ENCODE data around the gene TRMT61A. TPM values are rescaled to one million over a fixed set of nuclear protein-coding genes. Genes with fewer than 3 reads are reported as not detected.

TRMT61A gene
- total RNA-seq (10 to 100 TPM in 4 of 5 donors, 1 to 10 TPM in 1; 5.5 to 39.7 (median 18.5) TPM), polyA plus RNA-seq (10 to 100 TPM in 2 of 3 donors, 1 to 10 TPM in 1; 9.0 to 16.9 (median 14.8) TPM)
- long read RNA-seq, donor 1, partial matches to known transcripts: 0 of 2 reads
- long read RNA-seq, donor 1, other reads (novel, unspliced or antisense): 0 of 2 reads
- long read RNA-seq, donor 2, partial matches to known transcripts: 0 of 4 reads
- long read RNA-seq, donor 2, other reads (novel, unspliced or antisense): 0 of 4 reads
- long read RNA-seq, donor 3: 0 reads
- long read RNA-seq, donor 4: 0 reads
- long read RNA-seq, donor 5, partial matches to known transcripts: 0 of 1 reads
- long read RNA-seq, donor 5, other reads (novel, unspliced or antisense): 0 of 1 reads
- long read RNA-seq, donor 6, transcript TRMT61A-202 (4 exons, 3,229 nt): major isoform, 8 of 8 reads
- long read RNA-seq, donor 6, partial matches to known transcripts: 0 of 8 reads
- long read RNA-seq, donor 6, other reads (novel, unspliced or antisense): 0 of 8 reads
- long read RNA-seq, donor 7, partial matches to known transcripts: 0 of 3 reads
- long read RNA-seq, donor 7, other reads (novel, unspliced or antisense): 0 of 3 reads
- long read RNA-seq, donor 8, transcript TRMT61A-202 (4 exons, 3,229 nt): major isoform, 5 of 5 reads
- long read RNA-seq, donor 8, partial matches to known transcripts: 0 of 5 reads
- long read RNA-seq, donor 8, other reads (novel, unspliced or antisense): 0 of 5 reads
- long read RNA-seq, donor 9, partial matches to known transcripts: 0 of 3 reads
- long read RNA-seq, donor 9, other reads (novel, unspliced or antisense): 0 of 3 reads
- long read RNA-seq, donor 10, partial matches to known transcripts: 0 of 2 reads
- long read RNA-seq, donor 10, other reads (novel, unspliced or antisense): 0 of 2 reads

- Histone ChIP-seq H3K4me3 (peak within 1 kb of the TSS; percentile 66 to 100 (median 94)), H3K9me3 (no peaks in the 10 kb centered on the region), H3K27me3 (no peaks in the 10 kb centered on the region), H3K4me1 (peaks cover 54 to 95% (median 79%) of the 10 kb centered on the region in 4 donors), H3K36me3 (peaks cover 0 to 37% (median 27%) of the 10 kb centered on the region in 4 donors), H3K27ac (peak within 1 kb of the TSS; percentile 87 to 95 (median 93))
- peak; percentile 92 to 97 for DNase-seq
- intact Hi-C loops (cut with DNase I; ENCODE audit: low total_unique reads): no loop called here
- 2 to 4% (median 3%) methylated on average over 42 to 67 of the region's 70 CpGs for WGBS, 5 donors
- TF ChIP-seq, protein P1, sequence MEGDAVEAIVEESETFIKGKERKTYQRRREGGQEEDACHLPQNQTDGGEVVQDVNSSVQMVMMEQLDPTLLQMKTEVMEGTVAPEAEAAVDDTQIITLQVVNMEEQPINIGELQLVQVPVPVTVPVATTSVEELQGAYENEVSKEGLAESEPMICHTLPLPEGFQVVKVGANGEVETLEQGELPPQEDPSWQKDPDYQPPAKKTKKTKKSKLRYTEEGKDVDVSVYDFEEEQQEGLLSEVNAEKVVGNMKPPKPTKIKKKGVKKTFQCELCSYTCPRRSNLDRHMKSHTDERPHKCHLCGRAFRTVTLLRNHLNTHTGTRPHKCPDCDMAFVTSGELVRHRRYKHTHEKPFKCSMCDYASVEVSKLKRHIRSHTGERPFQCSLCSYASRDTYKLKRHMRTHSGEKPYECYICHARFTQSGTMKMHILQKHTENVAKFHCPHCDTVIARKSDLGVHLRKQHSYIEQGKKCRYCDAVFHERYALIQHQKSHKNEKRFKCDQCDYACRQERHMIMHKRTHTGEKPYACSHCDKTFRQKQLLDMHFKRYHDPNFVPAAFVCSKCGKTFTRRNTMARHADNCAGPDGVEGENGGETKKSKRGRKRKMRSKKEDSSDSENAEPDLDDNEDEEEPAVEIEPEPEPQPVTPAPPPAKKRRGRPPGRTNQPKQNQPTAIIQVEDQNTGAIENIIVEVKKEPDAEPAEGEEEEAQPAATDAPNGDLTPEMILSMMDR (IDR thresholded peaks at IDR 0.05): no peak
- no peak for TF ChIP-seq POLR2A (IDR thresholded peaks at IDR 0.05)
- peak; percentile 35 for TF ChIP-seq EP300 (IDR thresholded peaks at IDR 0.05)
- TF ChIP-seq POLR2AphosphoS5 (IDR thresholded peaks at IDR 0.05): peak; percentile 70 to 85 (median 82)
These were observed at the start of gene TRMT61A for GRCh38 chr14:103528587-103529382. Gene TRMT61A, plus strand, starts transcription at chr14:103529196. Its CDS starts 783 bp downstream, at chr14:103529979.

DNA sequence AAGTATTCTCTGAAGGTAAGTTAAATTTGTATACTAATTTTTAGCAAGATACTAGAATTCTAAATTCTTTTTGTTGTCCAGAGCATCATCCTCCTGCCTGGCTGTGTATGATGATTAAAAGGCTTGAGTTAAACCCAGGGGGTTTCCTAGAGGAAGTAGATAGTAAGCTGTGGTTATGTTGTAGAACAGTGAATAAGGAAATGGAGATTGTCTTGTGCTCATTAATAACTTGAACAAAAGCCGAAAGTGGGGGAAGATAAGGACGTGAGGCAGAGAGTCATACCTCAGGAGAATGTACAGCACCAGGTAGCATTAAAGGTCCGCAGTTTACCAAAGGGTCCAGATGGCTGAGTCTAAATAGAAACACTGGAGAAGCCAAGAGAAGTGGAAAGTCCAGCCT, 48.4 kb upstream of the TRMT61A start:
- intact Hi-C loops (cut with DNase I; ENCODE audit: low total_unique reads): no loop called here
- DNase-seq: peak in 1 of 2 donors; percentile 15
- H3K27ac ChIP-seq: peak overlapping the region in 1 of 5 donors; percentile 15
- H3K4me1 ChIP-seq: peaks cover 0 to 47% (median 16%) of the 10 kb centered on the region in 4 donors
- H3K36me3 ChIP-seq: peaks cover 24 to 95% (median 90%) of the 10 kb centered on the region in 4 donors
- H3K9me3 ChIP-seq: no peaks in the 10 kb centered on the region
- H3K4me3 ChIP-seq: no peak overlapping the region
- TF ChIP-seq, protein P1 (IDR thresholded peaks at IDR 0.05): peak in 1 of 7 experiments; percentile 6
- TF ChIP-seq EP300 (IDR thresholded peaks at IDR 0.05) (no peak), POLR2A (IDR thresholded peaks at IDR 0.05) (no peak), POLR2AphosphoS5 (IDR thresholded peaks at IDR 0.05) (no peak)
- WGBS, 5 donors: 28 to 54% (median 41%) methylated on average over 3 of the region's 3 CpGs
- no peaks in the 10 kb centered on the region for H3K27me3 ChIP-seq

DNA sequence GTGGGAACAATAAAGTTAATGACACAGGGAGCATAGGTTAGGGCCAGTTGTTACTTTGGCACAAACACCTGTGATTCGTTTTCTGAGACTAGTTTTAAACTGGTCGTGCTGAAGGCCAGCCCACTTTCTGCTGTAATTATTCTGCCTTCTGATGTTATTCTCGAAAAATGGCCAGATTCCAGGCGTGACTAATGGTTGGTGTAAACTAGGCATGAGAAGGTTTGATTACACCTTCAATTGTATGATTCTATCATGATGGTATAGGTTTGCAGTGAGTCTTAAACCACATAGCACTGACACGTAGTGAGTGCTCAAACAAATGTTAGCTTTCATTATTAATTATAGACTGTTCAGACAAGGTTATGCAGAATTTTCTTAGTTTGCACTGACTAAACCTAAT, 45.4 kb upstream of the TRMT61A start:
- Histone ChIP-seq H3K36me3 (peaks cover 17 to 92% (median 85%) of the 10 kb centered on the region in 4 donors), H3K27me3 (no peaks in the 10 kb centered on the region), H3K27ac (peak overlapping the region in 3 of 5 donors; percentile 4 to 32 (median 25)), H3K4me3 (no peak overlapping the region), H3K9me3 (no peaks in the 10 kb centered on the region), H3K4me1 (peaks cover 0 to 47% (median 16%) of the 10 kb centered on the region in 4 donors)
- DNase-seq: peak; percentile 34 to 47
- WGBS, 5 donors: 27 to 38% (median 31%) methylated on average over 5 of the region's 5 CpGs
- TF ChIP-seq POLR2AphosphoS5 (IDR thresholded peaks at IDR 0.05): peak in 1 of 3 donors; percentile 47
- no peak for TF ChIP-seq POLR2A (IDR thresholded peaks at IDR 0.05)
- TF ChIP-seq, protein P1 (IDR thresholded peaks at IDR 0.05): no peak
- TF ChIP-seq EP300 (IDR thresholded peaks at IDR 0.05): no peak
- intact Hi-C loops (cut with DNase I; ENCODE audit: low total_unique reads): no loop called here

Measured in stomach (tissue), 19 donors.